HepG2 (cell line): ENCODE measurements around the gene TAPBP. TPM values are rescaled to one million over a fixed set of nuclear protein-coding genes. Genes with fewer than 3 reads are reported as not detected.

Source experiments
- BORCS8-MEF2B ChIP-seq: sonication (generic); formaldehyde crosslinking; IDR thresholded peaks from 2 replicates; pipeline ENCODE4 v1.8.0; 2022; ENCODE audit warnings: mild to moderate bottlenecking, missing genetic modification reagents
- CENPT ChIP-seq: sonication (generic); formaldehyde crosslinking; IDR thresholded peaks from 2 replicates; pipeline ENCODE4 v1.8.0; 2022; ENCODE audit warnings: low read depth, mild to moderate bottlenecking, moderate library complexity, missing genetic modification reagents
- CREB1 ChIP-seq, 2 experiments: fragments of 450-650 bp in 1 of 2; IDR thresholded peaks; 2 replicates each; pipeline ENCODE4 v1.6.1; 2016 to 2017; ENCODE audit warnings: control low read depth in 1 of 2, mild to moderate bottlenecking in 1 of 2, missing compliant biosample characterization in 1 of 2, missing genetic modification characterization in 1 of 2
- ELF3 ChIP-seq: IDR thresholded peaks from 2 replicates; pipeline ENCODE4 v1.6.1; 2016; ENCODE audit warnings: missing genetic modification reagents, missing compliant biosample characterization
- FOXK2 ChIP-seq: fragments of 450-650 bp; IDR thresholded peaks from 2 replicates; pipeline ENCODE4 v1.6.1; 2016
- HNRNPH1 ChIP-seq: fragments of 200-400 bp; formaldehyde crosslinking; optimal IDR thresholded peaks from 2 replicates; pipeline ENCODE3; 2017; ENCODE audit warnings: mild to moderate bottlenecking, low read depth, low read length
- KDM2A ChIP-seq: sonication (generic); formaldehyde crosslinking; IDR thresholded peaks from 2 replicates; pipeline ENCODE4 v1.4.0; 2020; ENCODE audit warnings: low read depth, missing genetic modification reagents, borderline replicate concordance
- NFYC ChIP-seq: IDR thresholded peaks from 2 replicates; pipeline ENCODE4 v1.6.1; 2016; ENCODE audit warnings: missing genetic modification reagents, missing compliant biosample characterization
- RARA ChIP-seq: IDR thresholded peaks from 2 replicates; pipeline ENCODE4 v1.6.1; 2016; ENCODE audit warnings: missing genetic modification reagents, missing compliant biosample characterization
- RFX3 ChIP-seq: IDR thresholded peaks from 2 replicates; pipeline ENCODE4 v1.6.1; 2016; ENCODE audit warnings: missing biosample characterization, missing genetic modification reagents
- TBX3 ChIP-seq: fragments of 450-650 bp; IDR thresholded peaks from 2 replicates; pipeline ENCODE4 v1.6.1; 2017; ENCODE audit warnings: antibody characterized with exemption, mild to moderate bottlenecking, inconsistent platforms, borderline replicate concordance
- TMF1 ChIP-seq: sonication (generic); formaldehyde crosslinking; IDR thresholded peaks from 2 replicates; pipeline ENCODE4 v1.8.1; 2022; ENCODE audit warnings: low read depth, missing genetic modification reagents
- ZC3H13 ChIP-seq: sonication (generic); formaldehyde crosslinking; IDR thresholded peaks from 2 replicates; pipeline ENCODE4 v1.8.1; 2023; ENCODE audit warnings: mild to moderate bottlenecking, missing genetic modification reagents, moderate library complexity
- ZMYM2 ChIP-seq: sonication (generic); formaldehyde crosslinking; IDR thresholded peaks from 2 replicates; pipeline ENCODE4 v1.8.0; 2022; ENCODE audit warnings: mild to moderate bottlenecking, missing genetic modification reagents
- ZNF292 ChIP-seq: sonication (generic); formaldehyde crosslinking; IDR thresholded peaks from 2 replicates; pipeline ENCODE4 v1.8.1; 2022; ENCODE audit warnings: mild to moderate bottlenecking, low read depth, missing genetic modification reagents, borderline replicate concordance
- ZNF451 ChIP-seq: sonication (generic); formaldehyde crosslinking; IDR thresholded peaks from 2 replicates; pipeline ENCODE4 v1.5.0; 2020; ENCODE audit warnings: mild to moderate bottlenecking, missing genetic modification reagents
- ZNF781 ChIP-seq: sonication (generic); formaldehyde crosslinking; IDR thresholded peaks from 2 replicates; pipeline ENCODE4 v1.5.1; 2020; ENCODE audit warnings: borderline replicate concordance, mild to moderate bottlenecking, missing genetic modification reagents; ENCODE audit errors: not compliant biosample characterization
- ZNF879 ChIP-seq: sonication (generic); formaldehyde crosslinking; IDR thresholded peaks from 2 replicates; pipeline ENCODE4 v1.8.1; 2023; ENCODE audit warnings: missing genetic modification reagents
- polyA plus RNA-seq, 8 experiments: library from polyadenylated mRNA; depleted of rRNA in 3 of 8; stranded (reverse) in 7 of 8; unstranded in 1 of 8; fragments of >200 nt; fragmentation: Illumina TruSeq in 4 of 8; extraction: Trizol in 4 of 8; gene quantifications; 2 replicates each; pipeline versions ENCODE4 v1.2.1 to v1.2.3, GENCODE V29; 2011 to 2016; ENCODE audit warnings: low read depth in 4 of 8, missing spikeins in 1 of 8, mixed read lengths in 1 of 8; ENCODE audit not compliant: insufficient read depth in 1 of 8
- total RNA-seq, 5 experiments: library from RNA; depleted of rRNA; stranded (reverse); fragments of >200 nt; fragmentation: Illumina TruSeq; extraction: Trizol; gene quantifications; 2 replicates each; pipeline ENCODE4 v1.2.3, GENCODE V29; 2016; ENCODE audit warnings: low read depth in 1 of 5
- TF ChIP-seq, protein P1 (sequence below): sonication (generic); formaldehyde crosslinking; IDR thresholded peaks from 2 replicates; pipeline ENCODE4 v1.4.0; 2020; ENCODE audit warnings: missing genetic modification reagents
- TF ChIP-seq, protein P2 (sequence below): sonication (generic); formaldehyde crosslinking; IDR thresholded peaks from 2 replicates; pipeline ENCODE4 v1.8.0; 2022; ENCODE audit warnings: missing genetic modification reagents, mild to moderate bottlenecking, borderline replicate concordance
- TF ChIP-seq, protein P3 (sequence below): sonication (generic); formaldehyde crosslinking; IDR thresholded peaks from 2 replicates; pipeline ENCODE4 v1.5.0; 2020; ENCODE audit warnings: missing genetic modification reagents
- TF ChIP-seq, protein P4 (sequence below): sonication (generic); formaldehyde crosslinking; IDR thresholded peaks from 2 replicates; pipeline ENCODE4 v1.8.1; 2023; ENCODE audit warnings: mild to moderate bottlenecking, missing genetic modification reagents
- TF ChIP-seq, protein P5 (sequence below): sonication (generic); formaldehyde crosslinking; IDR thresholded peaks from 2 replicates; pipeline ENCODE4 v1.4.0; 2020; ENCODE audit warnings: missing genetic modification reagents

The TAPBP gene
- total and polyA plus RNA-seq, 2 of the 13 experiments (the other 11 are each of a cell fraction or from before 2014, with no cell fraction given), result 27.4 to 32.3 TPM

DNA sequence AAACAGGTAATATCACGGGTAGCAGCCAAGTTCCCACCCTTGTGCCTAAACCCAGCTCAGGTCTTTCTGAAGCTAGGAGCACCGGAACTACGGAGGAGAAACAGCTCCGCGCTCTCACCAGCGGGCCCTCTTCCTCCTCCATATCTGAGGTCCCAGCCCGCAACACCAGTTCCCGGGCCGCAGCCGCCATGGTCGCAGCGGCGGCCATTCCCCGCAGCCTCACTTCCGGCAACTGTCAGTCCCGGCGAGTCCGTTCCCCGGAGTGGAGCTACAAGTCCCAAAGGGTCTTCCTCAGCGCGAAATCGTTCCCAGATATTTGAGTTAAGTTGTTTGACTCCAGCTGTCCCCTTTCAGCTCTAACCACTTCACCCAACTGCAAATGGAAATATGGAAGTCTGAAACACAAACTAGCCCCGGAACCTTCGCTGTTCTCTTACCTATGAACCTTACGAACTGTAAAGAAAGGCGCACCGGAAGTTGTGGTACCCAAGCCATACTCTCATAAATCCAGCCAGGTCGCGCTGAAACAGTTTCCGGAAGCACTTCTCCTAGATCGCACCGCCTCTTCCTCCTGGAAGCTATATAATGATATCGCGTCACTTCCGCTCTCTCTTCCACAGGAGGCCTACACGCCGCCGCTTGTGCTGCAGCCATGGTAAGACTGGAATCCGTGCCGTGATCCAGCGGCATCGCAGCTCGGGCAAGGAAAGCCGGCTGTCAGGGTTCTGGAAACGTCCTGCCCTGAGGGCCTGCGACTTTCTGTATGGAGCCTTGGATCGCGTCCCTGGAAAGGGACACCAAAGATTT lies 42.2 kb downstream of the TAPBP start, which contains the start of the genes RPS18 and VPS52 (continued):
- TF ChIP-seq, protein P1, sequence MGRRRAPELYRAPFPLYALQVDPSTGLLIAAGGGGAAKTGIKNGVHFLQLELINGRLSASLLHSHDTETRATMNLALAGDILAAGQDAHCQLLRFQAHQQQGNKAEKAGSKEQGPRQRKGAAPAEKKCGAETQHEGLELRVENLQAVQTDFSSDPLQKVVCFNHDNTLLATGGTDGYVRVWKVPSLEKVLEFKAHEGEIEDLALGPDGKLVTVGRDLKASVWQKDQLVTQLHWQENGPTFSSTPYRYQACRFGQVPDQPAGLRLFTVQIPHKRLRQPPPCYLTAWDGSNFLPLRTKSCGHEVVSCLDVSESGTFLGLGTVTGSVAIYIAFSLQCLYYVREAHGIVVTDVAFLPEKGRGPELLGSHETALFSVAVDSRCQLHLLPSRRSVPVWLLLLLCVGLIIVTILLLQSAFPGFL (CRISPR knock-in tag), result peak; percentile 71; the same call in 1 of the 2 replicates
- TF ChIP-seq ZNF292 (CRISPR knock-in tag) (0 out of 2 replicates have a peak, but pooled peaks have one; percentile 13), BORCS8-MEF2B (CRISPR knock-in tag) (peak; percentile 92), FOXK2 (peak; percentile 96), TBX3 (peak; percentile 43; the same call in 1 of the 2 replicates), KDM2A (peak; percentile 90), ZNF451 (no peak), RFX3 (CRISPR knock-in tag) (no peak), HNRNPH1 (no peak), TMF1 (peak; percentile 79), ZMYM2 (no peak), CREB1 (IDR thresholded peaks at IDR 0.05) (peak; percentile 93), CREB1 (CRISPR knock-in tag; IDR thresholded peaks at IDR 0.05) (peak; percentile 98), ZNF879 (peak; percentile 13; the same call in 1 of the 2 replicates), CENPT (CRISPR knock-in tag) (no peak; the same call in 1 of the 2 replicates), ELF3 (CRISPR knock-in tag) (peak; percentile 88), NFYC (CRISPR knock-in tag) (peak; percentile 47; the same call in 1 of the 2 replicates), RARA (CRISPR knock-in tag) (peak; percentile 44; the same call in 1 of the 2 replicates), ZC3H13 (CRISPR knock-in tag) (peak; percentile 27; the same call in 1 of the 2 replicates), ZNF781 (CRISPR knock-in tag) (peak; percentile 88)
- TF ChIP-seq, protein P2, sequence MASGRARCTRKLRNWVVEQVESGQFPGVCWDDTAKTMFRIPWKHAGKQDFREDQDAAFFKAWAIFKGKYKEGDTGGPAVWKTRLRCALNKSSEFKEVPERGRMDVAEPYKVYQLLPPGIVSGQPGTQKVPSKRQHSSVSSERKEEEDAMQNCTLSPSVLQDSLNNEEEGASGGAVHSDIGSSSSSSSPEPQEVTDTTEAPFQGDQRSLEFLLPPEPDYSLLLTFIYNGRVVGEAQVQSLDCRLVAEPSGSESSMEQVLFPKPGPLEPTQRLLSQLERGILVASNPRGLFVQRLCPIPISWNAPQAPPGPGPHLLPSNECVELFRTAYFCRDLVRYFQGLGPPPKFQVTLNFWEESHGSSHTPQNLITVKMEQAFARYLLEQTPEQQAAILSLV (CRISPR knock-in tag), result peak; percentile 90
- TF ChIP-seq, protein P3, sequence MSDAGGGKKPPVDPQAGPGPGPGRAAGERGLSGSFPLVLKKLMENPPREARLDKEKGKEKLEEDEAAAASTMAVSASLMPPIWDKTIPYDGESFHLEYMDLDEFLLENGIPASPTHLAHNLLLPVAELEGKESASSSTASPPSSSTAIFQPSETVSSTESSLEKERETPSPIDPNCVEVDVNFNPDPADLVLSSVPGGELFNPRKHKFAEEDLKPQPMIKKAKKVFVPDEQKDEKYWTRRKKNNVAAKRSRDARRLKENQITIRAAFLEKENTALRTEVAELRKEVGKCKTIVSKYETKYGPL (CRISPR knock-in tag), result peak; percentile 81
- TF ChIP-seq, protein P4, sequence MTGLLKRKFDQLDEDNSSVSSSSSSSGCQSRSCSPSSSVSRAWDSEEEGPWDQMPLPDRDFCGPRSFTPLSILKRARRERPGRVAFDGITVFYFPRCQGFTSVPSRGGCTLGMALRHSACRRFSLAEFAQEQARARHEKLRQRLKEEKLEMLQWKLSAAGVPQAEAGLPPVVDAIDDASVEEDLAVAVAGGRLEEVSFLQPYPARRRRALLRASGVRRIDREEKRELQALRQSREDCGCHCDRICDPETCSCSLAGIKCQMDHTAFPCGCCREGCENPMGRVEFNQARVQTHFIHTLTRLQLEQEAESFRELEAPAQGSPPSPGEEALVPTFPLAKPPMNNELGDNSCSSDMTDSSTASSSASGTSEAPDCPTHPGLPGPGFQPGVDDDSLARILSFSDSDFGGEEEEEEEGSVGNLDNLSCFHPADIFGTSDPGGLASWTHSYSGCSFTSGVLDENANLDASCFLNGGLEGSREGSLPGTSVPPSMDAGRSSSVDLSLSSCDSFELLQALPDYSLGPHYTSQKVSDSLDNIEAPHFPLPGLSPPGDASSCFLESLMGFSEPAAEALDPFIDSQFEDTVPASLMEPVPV, result peak; percentile 88; the same call in 1 of the 2 replicates
- TF ChIP-seq, protein P5, sequence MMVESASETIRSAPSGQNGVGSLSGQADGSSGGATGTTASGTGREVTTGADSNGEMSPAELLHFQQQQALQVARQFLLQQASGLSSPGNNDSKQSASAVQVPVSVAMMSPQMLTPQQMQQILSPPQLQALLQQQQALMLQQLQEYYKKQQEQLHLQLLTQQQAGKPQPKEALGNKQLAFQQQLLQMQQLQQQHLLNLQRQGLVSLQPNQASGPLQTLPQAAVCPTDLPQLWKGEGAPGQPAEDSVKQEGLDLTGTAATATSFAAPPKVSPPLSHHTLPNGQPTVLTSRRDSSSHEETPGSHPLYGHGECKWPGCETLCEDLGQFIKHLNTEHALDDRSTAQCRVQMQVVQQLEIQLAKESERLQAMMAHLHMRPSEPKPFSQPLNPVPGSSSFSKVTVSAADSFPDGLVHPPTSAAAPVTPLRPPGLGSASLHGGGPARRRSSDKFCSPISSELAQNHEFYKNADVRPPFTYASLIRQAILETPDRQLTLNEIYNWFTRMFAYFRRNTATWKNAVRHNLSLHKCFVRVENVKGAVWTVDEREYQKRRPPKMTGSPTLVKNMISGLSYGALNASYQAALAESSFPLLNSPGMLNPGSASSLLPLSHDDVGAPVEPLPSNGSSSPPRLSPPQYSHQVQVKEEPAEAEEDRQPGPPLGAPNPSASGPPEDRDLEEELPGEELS (CRISPR knock-in tag), result peak; percentile 62
